GM12878 (cell line): ENCODE data around the gene SNRPN. TPM values are rescaled to one million over a fixed set of nuclear protein-coding genes. Genes with fewer than 3 reads are reported as not detected.
A peak's percentile ranks its signal among the peaks of the same experiment; 100 is the strongest.

ENCODE experiments used
- ATAC-seq: fragments of 200-7000 bp; cut with Tn5 transposase; 3 replicates; pipeline ENCODE4 v1.9.1; 2020; ENCODE audit warnings: mild to moderate bottlenecking, moderate library complexity
- Bru-seq: library from RNA; stranded (reverse); fragments of 400-500 nt; gene quantifications from one replicate; lab custom pipeline; 2021; lab: Mats Ljungman, UMichigan
- BruChase-seq, 2 experiments: library from RNA; stranded (reverse); fragments of 400-500 nt; gene quantifications; one replicate each; lab custom pipeline; 2021; lab: Mats Ljungman, UMichigan
- BruUV-seq: library from RNA; stranded (reverse); fragments of 400-500 nt; replicated peaks from 2 replicates; lab custom pipeline; 2021; lab: Mats Ljungman, UMichigan
- CTCF ChIA-PET: fragments of 300-600 bp; sonication (Branson Sonifier 250); formaldehyde crosslinking; extraction: SDS; loops from one replicate; lab custom pipeline; 2021; ENCODE audit warnings: inconsistent platforms; lab: Yijun Ruan, JAX
- POLR2A ChIA-PET: fragments of 350-600 bp; formaldehyde crosslinking; extraction: SDS; loops from one replicate; lab custom pipeline; 2021; ENCODE audit warnings: inconsistent platforms; lab: Charles Lee
- RAD21 ChIA-PET: fragments of 300-600 bp; sonication (Branson Sonifier 250); formaldehyde crosslinking; loops from one replicate; lab custom pipeline; 2023; ENCODE audit warnings: antibody characterized with exemption; ENCODE audit not compliant: unreplicated experiment; lab: Charles Lee
- SMC1A ChIA-PET: fragments of 300-600 bp; sonication (Branson Sonifier 250); formaldehyde crosslinking; loops from one replicate; lab custom pipeline; 2023; ENCODE audit not compliant: unreplicated experiment, uncharacterized antibody; lab: Charles Lee
- DNase-seq: peaks from one replicate; pipeline ENCODE4 v3.0.0-alpha.2; 2011; ENCODE audit warnings: low read depth, low spot score
- FAIRE-seq: peaks from 3 replicates; lab custom pipeline; 2011; peaks lifted over from hg19 to GRCh38; lab: Jason Lieb, UNC
- H2AFZ ChIP-seq: 2 replicates; pipeline ENCODE4 v1.6.0; 2011; ENCODE audit warnings: low read depth, low read length, control low read depth; ENCODE audit not compliant: control insufficient read depth
- H3K27ac ChIP-seq: 2 replicates; pipeline ENCODE4 v1.5.1; 2011; ENCODE audit warnings: control low read depth; ENCODE audit not compliant: control insufficient read depth, insufficient read depth
- H3K27me3 ChIP-seq, 2 experiments: replicated peaks in 1 of 2; 2 replicates each; pipeline versions ENCODE4 v1.6.0 to v1.6.1; 2011; ENCODE audit warnings: low read length in 1 of 2; ENCODE audit not compliant: control insufficient read depth in 2 of 2, insufficient read depth in 2 of 2
- H3K36me3 ChIP-seq, 2 experiments: 2 replicates each; pipeline ENCODE4 v1.5.1; 2011; ENCODE audit warnings: low read length in 1 of 2; ENCODE audit not compliant: control insufficient read depth in 2 of 2, insufficient read depth in 2 of 2
- H3K4me1 ChIP-seq: 2 replicates; pipeline ENCODE4 v1.6.1; 2011; ENCODE audit warnings: mild to moderate bottlenecking, low read length, moderate library complexity, mixed read lengths; ENCODE audit not compliant: control insufficient read depth, insufficient read depth
- H3K4me2 ChIP-seq: 2 replicates; pipeline ENCODE4 v1.6.0; 2011; ENCODE audit warnings: control low read depth; ENCODE audit not compliant: control insufficient read depth, insufficient read depth
- H3K4me3 ChIP-seq: fragments of 200-600 bp; sonication (generic); 2 replicates; pipeline ENCODE4 v1.5.1; 2016
- H3K79me2 ChIP-seq: 2 replicates; pipeline ENCODE4 v1.6.0; 2011; ENCODE audit warnings: low read length; ENCODE audit not compliant: control insufficient read depth, insufficient read depth
- H3K9ac ChIP-seq: 2 replicates; pipeline ENCODE4 v1.8.0; 2011; ENCODE audit warnings: low read length, control low read depth, mixed read lengths; ENCODE audit not compliant: control insufficient read depth, insufficient read depth
- H3K9me3 ChIP-seq: replicated peaks from 3 replicates; pipeline ENCODE4 v1.5.1; 2011; ENCODE audit warnings: mild to moderate bottlenecking, low read length; ENCODE audit not compliant: control insufficient read depth, insufficient read depth
- H4K20me1 ChIP-seq: 2 replicates; pipeline ENCODE4 v1.6.0; 2011; ENCODE audit not compliant: control insufficient read depth, insufficient read depth
- DPF2 ChIP-seq: fragments of 450-650 bp; IDR thresholded peaks from 2 replicates; pipeline ENCODE4 v1.6.1; 2017; ENCODE audit warnings: mild to moderate bottlenecking
- ESRRA ChIP-seq: IDR thresholded peaks from 2 replicates; pipeline ENCODE4 v1.6.1; 2012; ENCODE audit warnings: mild to moderate bottlenecking, low read length, improper control_type of control experiment
- FOS ChIP-seq: IDR thresholded peaks from 3 replicates; pipeline ENCODE4 v1.6.1; 2011; ENCODE audit warnings: borderline replicate concordance; ENCODE audit not compliant: insufficient read length; ENCODE audit errors: extremely low read depth
- GABPA ChIP-seq: IDR thresholded peaks from 2 replicates; pipeline ENCODE4 v1.6.1; 2014; ENCODE audit warnings: antibody characterized with exemption, low read depth, mild to moderate bottlenecking, inconsistent platforms
- HDAC2 ChIP-seq: fragments of 200-600 bp; sonication (generic); IDR thresholded peaks from 2 replicates; pipeline ENCODE4 v1.6.1; 2017
- HDAC6 ChIP-seq: fragments of 200-600 bp; sonication (generic); IDR thresholded peaks from one replicate; pipeline ENCODE4 v1.8.0; 2017; ENCODE audit warnings: antibody characterized with exemption; ENCODE audit not compliant: unreplicated experiment
- MXI1 ChIP-seq: fragments of 150-350 bp; IDR thresholded peaks from 2 replicates; pipeline ENCODE4 v1.6.1; 2011; ENCODE audit warnings: low read depth, mild to moderate bottlenecking, inconsistent platforms, low read length, improper control_type of control experiment
- SMC3 ChIP-seq: IDR thresholded peaks from 2 replicates; pipeline ENCODE4 v1.6.1; 2011; ENCODE audit warnings: low read length, improper control_type of control experiment, borderline replicate concordance
- SP1 ChIP-seq: IDR thresholded peaks from one replicate; pipeline ENCODE4 v1.6.1; 2011; ENCODE audit warnings: low read depth, low read length
- ZNF217 ChIP-seq: fragments of 450-650 bp; IDR thresholded peaks from 2 replicates; pipeline ENCODE4 v1.6.1; 2017; ENCODE audit warnings: antibody characterized with exemption, mild to moderate bottlenecking
- WGBS: methylation state at CpG from one replicate; pipeline ENCODE4 v1.1.6; 2016; ENCODE audit warnings: low lambda C conversion rate; ENCODE audit not compliant: insufficient replicate concordance, insufficient coverage; ENCODE audit errors: missing lambda C conversion rate; 5-methylcytosine and 5-hydroxymethylcytosine counted together
- in situ Hi-C: fragments of 300-500 bp; cut with MboI; formaldehyde crosslinking; loops from 9 replicates; pipeline ENCODE4 v1.14.3; 2018; ENCODE audit warnings: mixed read lengths
- intact Hi-C: fragments of 100-400 bp; cut with micrococcal nuclease; formaldehyde crosslinking; loops from one replicate; pipeline ENCODE4 v1.14.2; 2022; ENCODE audit not compliant: unreplicated experiment
- long read RNA-seq, 2 experiments: library from polyadenylated mRNA; unstranded; transcript quantifications; one replicate each; pipeline ENCODE4 v2.0.0, GENCODE V29; 2019 to 2020
- polyA minus RNA-seq, 3 experiments: library from RNA; depleted of rRNA, polyadenylated mRNA; stranded (reverse); fragments of >200 nt; gene quantifications; 2 replicates each; pipeline ENCODE4 v1.2.3, GENCODE V29; 2011
- polyA plus RNA-seq, 11 experiments: library from polyadenylated mRNA; depleted of rRNA in 4 of 11; unstranded in 6 of 11; stranded (reverse) in 5 of 11; fragments of >200 nt; fragmentation: Nextera tagmentation in 4 of 11; fragmentation: Illumina TruSeq in 1 of 11; extraction: Ambion mirVana in 4 of 11; extraction: Trizol in 1 of 11; gene quantifications; 1 replicate in 1 of 11; 2 replicates in 10 of 11; pipeline versions ENCODE4 v1.2.1 to v1.2.3, GENCODE V29; 2011 to 2016; ENCODE audit warnings: inconsistent platforms in 2 of 11, missing spikeins in 2 of 11, low read depth in 1 of 11
- total RNA-seq, 4 experiments: library from RNA; depleted of rRNA in 3 of 4; stranded (reverse); fragments of >200 nt in 3 of 4; fragmentation: Illumina TruSeq in 1 of 4; extraction: Trizol in 1 of 4; gene quantifications; 2 replicates each; pipeline versions ENCODE4 v1.2.1 to v1.2.3, GENCODE V29; 2013 to 2021
- TF ChIP-seq, protein P1 (sequence below): IDR thresholded peaks from 2 replicates; pipeline ENCODE4 v1.6.1; 2011; ENCODE audit warnings: low read depth, mild to moderate bottlenecking, low read length, moderate library complexity, borderline replicate concordance; ENCODE audit errors: extremely low read depth
- TF ChIP-seq, protein P2 (sequence below): fragments of 450-650 bp; IDR thresholded peaks from 2 replicates; pipeline ENCODE4 v1.6.1; 2018; ENCODE audit warnings: borderline replicate concordance, mild to moderate bottlenecking; ENCODE audit not compliant: partially characterized antibody
- TF ChIP-seq, protein P3 (sequence below): fragments of 450-650 bp; IDR thresholded peaks from 2 replicates; pipeline ENCODE4 v1.6.1; 2016; ENCODE audit warnings: mild to moderate bottlenecking

The SNRPN gene
- 77.9 and 83.9 TPM in 2 replicates for total RNA-seq (2013; cell fraction: nucleolus; rRNA removed)
- total RNA-seq (2014; rRNA removed) (47.9 and 50.0 TPM in 2 replicates), total RNA-seq (2014; rRNA removed; fragmentation: Illumina TruSeq; extraction: Trizol) (39.1 and 43.1 TPM in 2 replicates), total RNA-seq (2021) (35.0 and 38.9 TPM in 2 replicates), polyA plus RNA-seq (2011; rRNA removed) (103 and 117 TPM in 2 replicates), polyA plus RNA-seq (2014; fragmentation: Illumina TruSeq; extraction: Trizol) (31.2 and 38.2 TPM in 2 replicates), polyA plus RNA-seq (2014; fragmentation: Nextera tagmentation; extraction: Ambion mirVana) (10 to 100 TPM in 1 of 2 experiments, 1 to 10 TPM in 1; 9.1 to 24.8 TPM), polyA plus RNA-seq (2014; rRNA removed) (50.0 and 54.4 TPM in 2 replicates), polyA plus RNA-seq (2016; fragmentation: Nextera tagmentation; extraction: Ambion mirVana) (10 to 100 TPM; 62.5 to 64.0 TPM), polyA minus RNA-seq (2011; rRNA and poly(A)+ RNA removed) (87.2 and 90.3 TPM in 2 replicates), Bru-seq, nascent RNA (percentile 34 among the genes with signal in this experiment), BruChase-seq, experiment 1, labeled RNA remaining after a 6-hour chase (percentile 45 among the genes with signal in this experiment), BruChase-seq, experiment 2, labeled RNA remaining after a 2-hour chase (percentile 43 among the genes with signal in this experiment)
- 40.2 TPM for polyA plus RNA-seq (2011; ENCODE audit: low read depth)
- 127 and 134 TPM in 2 replicates for polyA plus RNA-seq (2011; cell fraction: cytosol; rRNA removed)
- 83.5 and 84.8 TPM in 2 replicates for polyA plus RNA-seq (2011; cell fraction: nucleus; rRNA removed)
- polyA plus RNA-seq (2012) = 47.8 and 63.6 TPM in 2 replicates
- 26.5 and 27.9 TPM in 2 replicates for polyA minus RNA-seq (2011; cell fraction: cytosol; rRNA and poly(A)+ RNA removed)
- polyA minus RNA-seq (2011; cell fraction: nucleus; rRNA and poly(A)+ RNA removed) = 28.2 and 52.9 TPM in 2 replicates
- long read RNA-seq, experiment 1, transcript SNRPN-202 (10 exons, 1,528 nt) = major isoform, 70 of 87 reads
- long read RNA-seq, experiment 1, partial matches to known transcripts = 2 of 87 reads
- long read RNA-seq, experiment 1, other reads (novel, unspliced or antisense) = 12 of 87 reads
- long read RNA-seq, experiment 2, transcript SNRPN-202 (10 exons, 1,528 nt) = major isoform, 164 of 206 reads
- long read RNA-seq, experiment 2, partial matches to known transcripts = 5 of 206 reads
- long read RNA-seq, experiment 2, other reads (novel, unspliced or antisense) = 33 of 206 reads

DNA sequence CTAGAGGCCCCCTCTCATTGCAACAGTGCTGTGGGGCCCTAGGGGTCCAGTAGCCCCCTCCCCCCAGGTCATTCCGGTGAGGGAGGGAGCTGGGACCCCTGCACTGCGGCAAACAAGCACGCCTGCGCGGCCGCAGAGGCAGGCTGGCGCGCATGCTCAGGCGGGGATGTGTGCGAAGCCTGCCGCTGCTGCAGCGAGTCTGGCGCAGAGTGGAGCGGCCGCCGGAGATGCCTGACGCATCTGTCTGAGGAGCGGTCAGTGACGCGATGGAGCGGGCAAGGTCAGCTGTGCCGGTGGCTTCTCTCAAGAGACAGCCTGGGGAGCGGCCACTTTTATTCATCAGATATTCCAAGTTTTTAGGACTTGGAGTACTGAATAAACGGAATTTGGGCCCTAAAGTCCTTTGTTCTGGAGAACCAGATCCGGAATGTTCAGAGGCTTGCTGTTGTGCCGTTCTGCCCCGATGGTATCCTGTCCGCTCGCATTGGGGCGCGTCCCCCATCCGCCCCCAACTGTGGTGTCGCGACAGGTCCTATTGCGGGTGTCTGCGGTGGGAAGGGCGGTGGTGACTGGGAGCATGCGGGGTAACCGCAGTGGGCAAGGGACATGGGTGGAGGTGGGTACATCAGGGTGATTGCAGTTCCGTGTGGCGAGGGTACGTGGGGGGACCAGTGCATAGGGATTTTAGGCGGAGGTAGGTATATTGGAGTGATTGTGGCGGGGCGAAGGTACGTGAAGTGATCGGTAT is at the start of gene SNRPN, which contains the start of gene SNURF:
Gene SNRPN (plus strand): TSS at position 205 of the 748 bp plus-strand sequence. CDS start 19,467 bp downstream, outside the sequence.
Gene SNURF (plus strand): TSS at position 205 of the 748 bp plus-strand sequence. CDS start 62 bp downstream, at position 267.
- Histone ChIP-seq H3K27ac (peak within 1 kb of the TSS; percentile 72), H2AFZ (peak within 1 kb of the TSS; percentile 75), H3K9me3 (peaks cover 2% of the 10 kb centered on the region; the same call in 2 of the 3 replicates), H3K4me3 (peak within 1 kb of the TSS; percentile 76), H3K9ac (peak within 1 kb of the TSS; percentile 66), H3K4me2 (peak within 1 kb of the TSS; percentile 22), H3K79me2 (peaks cover 22% of the 10 kb centered on the region), H3K4me1 (no peaks in the 10 kb centered on the region), H3K36me3 (no peaks in the 10 kb centered on the region), H3K27me3 (no peaks in the 10 kb centered on the region), H4K20me1 (no peaks in the 10 kb centered on the region)
- WGBS = 38% methylated on average over 47 of the region's 47 CpGs
- BruUV-seq = no TSS peak
- intact Hi-C loops = no loop called here
- POLR2A ChIA-PET = no interaction called here
- RAD21 ChIA-PET = no interaction called here
- CTCF ChIA-PET = no interaction called here
- no peak for FAIRE-seq
- DNase-seq = peak; percentile 11
- in situ Hi-C loops = no loop called here
- SMC1A ChIA-PET = no interaction called here
- peak; percentile 82 for ATAC-seq
- TF ChIP-seq HDAC6 (no peak), ZNF217 (no peak), GABPA (no peak), FOS (no peak), DPF2 (0 out of 2 replicates have a peak, but pooled peaks have one; percentile 12), MXI1 (no peak), SMC3 (no peak), ESRRA (no peak), HDAC2 (no peak), SP1 (no peak)
- TF ChIP-seq, protein P1, sequence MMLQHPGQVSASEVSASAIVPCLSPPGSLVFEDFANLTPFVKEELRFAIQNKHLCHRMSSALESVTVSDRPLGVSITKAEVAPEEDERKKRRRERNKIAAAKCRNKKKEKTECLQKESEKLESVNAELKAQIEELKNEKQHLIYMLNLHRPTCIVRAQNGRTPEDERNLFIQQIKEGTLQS = no peak
- TF ChIP-seq, protein P2, sequence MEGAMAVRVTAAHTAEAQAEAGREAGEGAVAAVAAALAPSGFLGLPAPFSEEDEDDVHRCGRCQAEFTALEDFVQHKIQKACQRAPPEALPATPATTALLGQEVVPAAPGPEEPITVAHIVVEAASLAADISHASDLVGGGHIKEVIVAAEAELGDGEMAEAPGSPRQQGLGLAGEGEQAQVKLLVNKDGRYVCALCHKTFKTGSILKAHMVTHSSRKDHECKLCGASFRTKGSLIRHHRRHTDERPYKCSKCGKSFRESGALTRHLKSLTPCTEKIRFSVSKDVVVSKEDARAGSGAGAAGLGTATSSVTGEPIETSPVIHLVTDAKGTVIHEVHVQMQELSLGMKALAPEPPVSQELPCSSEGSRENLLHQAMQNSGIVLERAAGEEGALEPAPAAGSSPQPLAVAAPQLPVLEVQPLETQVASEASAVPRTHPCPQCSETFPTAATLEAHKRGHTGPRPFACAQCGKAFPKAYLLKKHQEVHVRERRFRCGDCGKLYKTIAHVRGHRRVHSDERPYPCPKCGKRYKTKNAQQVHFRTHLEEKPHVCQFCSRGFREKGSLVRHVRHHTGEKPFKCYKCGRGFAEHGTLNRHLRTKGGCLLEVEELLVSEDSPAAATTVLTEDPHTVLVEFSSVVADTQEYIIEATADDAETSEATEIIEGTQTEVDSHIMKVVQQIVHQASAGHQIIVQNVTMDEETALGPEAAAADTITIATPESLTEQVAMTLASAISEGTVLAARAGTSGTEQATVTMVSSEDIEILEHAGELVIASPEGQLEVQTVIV = no peak
- TF ChIP-seq, protein P3, sequence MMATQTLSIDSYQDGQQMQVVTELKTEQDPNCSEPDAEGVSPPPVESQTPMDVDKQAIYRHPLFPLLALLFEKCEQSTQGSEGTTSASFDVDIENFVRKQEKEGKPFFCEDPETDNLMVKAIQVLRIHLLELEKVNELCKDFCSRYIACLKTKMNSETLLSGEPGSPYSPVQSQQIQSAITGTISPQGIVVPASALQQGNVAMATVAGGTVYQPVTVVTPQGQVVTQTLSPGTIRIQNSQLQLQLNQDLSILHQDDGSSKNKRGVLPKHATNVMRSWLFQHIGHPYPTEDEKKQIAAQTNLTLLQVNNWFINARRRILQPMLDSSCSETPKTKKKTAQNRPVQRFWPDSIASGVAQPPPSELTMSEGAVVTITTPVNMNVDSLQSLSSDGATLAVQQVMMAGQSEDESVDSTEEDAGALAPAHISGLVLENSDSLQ = no peak
